ENCODE data around the gene RBM20.
A peak's percentile ranks its signal among the peaks of the same experiment; 100 is the strongest.

RBM20 gene

GRCh38 chr10:110850099-110850498, 206.0 kb downstream of the RBM20 start:
- DNase-seq, result no peak

- DNase-seq, result no peak
These were observed 207.0 kb downstream of the RBM20 start for GRCh38 chr10:110851020-110851612.

GRCh38 chr10:110852255-110852896, 208.2 kb downstream of the RBM20 start:
- no peak for DNase-seq

GRCh38 chr10:110852947-110853346, 208.8 kb downstream of the RBM20 start:
- DNase-seq, result no peak

- DNase-seq, result no peak
These were observed 209.9 kb downstream of the RBM20 start for GRCh38 chr10:110853921-110854605.

GRCh38 chr10:110857265-110858171, 213.4 kb downstream of the RBM20 start:
- DNase-seq, result peak in 18 of 58 donors; percentile 14 to 73 (median 34)

- DNase-seq, result no peak
These were observed 214.3 kb downstream of the RBM20 start for GRCh38 chr10:110858297-110858934.

- DNase-seq, result peak in 3 of 58 donors; percentile 8 to 31 (median 18)
These were observed 215.3 kb downstream of the RBM20 start for GRCh38 chr10:110859206-110859972.

- DNase-seq, result peak in 1 of 58 donors; percentile 29
These were observed 215.8 kb downstream of the RBM20 start for GRCh38 chr10:110859973-110860376.

- DNase-seq, result no peak
These were observed 216.6 kb downstream of the RBM20 start for GRCh38 chr10:110860576-110861241.

GRCh38 chr10:110861476-110861875, 217.3 kb downstream of the RBM20 start:
- DNase-seq, result no peak

GRCh38 chr10:110861930-110862649, 218.0 kb downstream of the RBM20 start:
- no peak for DNase-seq

GRCh38 chr10:110862961-110863360, 218.8 kb downstream of the RBM20 start:
- DNase-seq, result no peak

GRCh38 chr10:110863361-110863760, 219.2 kb downstream of the RBM20 start:
- DNase-seq, result no peak

- no peak for DNase-seq
These were observed 219.8 kb downstream of the RBM20 start for GRCh38 chr10:110863956-110864355.

GRCh38 chr10:110864662-110865140, 220.6 kb downstream of the RBM20 start:
- no peak for DNase-seq

GRCh38 chr10:110865186-110865808, 221.2 kb downstream of the RBM20 start:
- DNase-seq, result no peak

- DNase-seq, result no peak
These were observed 221.8 kb downstream of the RBM20 start for GRCh38 chr10:110865809-110866482.

Measured in anterior cingulate cortex (tissue), 58 donors.